ENCODE results near the gene HNF4A. TPM values are rescaled to one million over a fixed set of nuclear protein-coding genes. Genes with fewer than 3 reads are reported as not detected.

HNF4A gene
- total and polyA plus RNA-seq, 2 of the 13 experiments (the other 11 are each of a cell fraction or from before 2014, with no cell fraction given): 80.9 to 169 TPM

- no peak for TF ChIP-seq ZBTB40 (IDR thresholded peaks at IDR 0.05)
- 0 out of 2 replicates have a peak, but pooled peaks have one; percentile 12 for TF ChIP-seq ZBTB40 (CRISPR knock-in tag; IDR thresholded peaks at IDR 0.05)
- TF ChIP-seq, protein P1, sequence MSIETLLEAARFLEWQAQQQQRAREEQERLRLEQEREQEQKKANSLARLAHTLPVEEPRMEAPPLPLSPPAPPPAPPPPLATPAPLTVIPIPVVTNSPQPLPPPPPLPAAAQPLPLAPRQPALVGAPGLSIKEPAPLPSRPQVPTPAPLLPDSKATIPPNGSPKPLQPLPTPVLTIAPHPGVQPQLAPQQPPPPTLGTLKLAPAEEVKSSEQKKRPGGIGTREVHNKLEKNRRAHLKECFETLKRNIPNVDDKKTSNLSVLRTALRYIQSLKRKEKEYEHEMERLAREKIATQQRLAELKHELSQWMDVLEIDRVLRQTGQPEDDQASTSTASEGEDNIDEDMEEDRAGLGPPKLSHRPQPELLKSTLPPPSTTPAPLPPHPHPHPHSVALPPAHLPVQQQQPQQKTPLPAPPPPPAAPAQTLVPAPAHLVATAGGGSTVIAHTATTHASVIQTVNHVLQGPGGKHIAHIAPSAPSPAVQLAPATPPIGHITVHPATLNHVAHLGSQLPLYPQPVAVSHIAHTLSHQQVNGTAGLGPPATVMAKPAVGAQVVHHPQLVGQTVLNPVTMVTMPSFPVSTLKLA (IDR thresholded peaks at IDR 0.05): peak; percentile 34
- 0 out of 2 replicates have a peak, but pooled peaks have one; percentile 36 for TF ChIP-seq FOXC1 (CRISPR knock-in tag; IDR thresholded peaks at IDR 0.05; ENCODE audit: borderline replicate concordance)
- no peak; the same call in 1 of the 2 replicates for TF ChIP-seq ZSCAN25 (CRISPR knock-in tag; IDR thresholded peaks at IDR 0.05)
- peak; percentile 25; the same call in 1 of the 2 replicates for TF ChIP-seq KDM3A (CRISPR knock-in tag; IDR thresholded peaks at IDR 0.05; ENCODE audit: low read depth)
- 0 out of 2 replicates have a peak, but pooled peaks have one; percentile 27 for TF ChIP-seq ZNF782 (CRISPR knock-in tag; IDR thresholded peaks at IDR 0.05; ENCODE audit: borderline replicate concordance)
- peak; percentile 90 for TF ChIP-seq NR2F6 (IDR thresholded peaks at IDR 0.05)
- TF ChIP-seq NR2F6 (CRISPR knock-in tag; IDR thresholded peaks at IDR 0.05): peak; percentile 92
- TF ChIP-seq CBX2 (IDR thresholded peaks at IDR 0.05; ENCODE audit: low read depth, low read length): no peak
- TF ChIP-seq CBX2 (CRISPR knock-in tag; IDR thresholded peaks at IDR 0.05; ENCODE audit: low read depth): no peak
- TF ChIP-seq TAF15 (IDR thresholded peaks at IDR 0.05; ENCODE audit: low read depth, low read length, poor library complexity, severe bottlenecking): no peak
- TF ChIP-seq DZIP1 (CRISPR knock-in tag; IDR thresholded peaks at IDR 0.05): no peak
- no peak for TF ChIP-seq THYN1 (CRISPR knock-in tag; IDR thresholded peaks at IDR 0.05; ENCODE audit: borderline replicate concordance, low read depth)
- TF ChIP-seq ZNF275 (CRISPR knock-in tag; IDR thresholded peaks at IDR 0.05; ENCODE audit: borderline replicate concordance): no peak
Measured at GRCh38 chr20:44447827-44448419, 92.4 kb downstream of the HNF4A start (continued).
